HepG2 (cell line): ENCODE data around the gene HSP90AB1. TPM values are rescaled to one million over a fixed set of nuclear protein-coding genes. Genes with fewer than 3 reads are reported as not detected.

Source experiments
- EP300 ChIP-seq, 3 experiments: sonication (generic) in 1 of 3; formaldehyde crosslinking in 1 of 3; IDR thresholded peaks; 2 replicates each; pipeline versions ENCODE4 v1.5.1 to v1.6.1; 2011 to 2020; ENCODE audit warnings: low read depth in 2 of 3, low read length in 2 of 3, borderline replicate concordance in 1 of 3, improper control_type of control experiment in 1 of 3, mild to moderate bottlenecking in 1 of 3, missing genetic modification reagents in 1 of 3, moderate library complexity in 1 of 3
- GABPB1 ChIP-seq: IDR thresholded peaks from 2 replicates; pipeline ENCODE4 v1.6.1; 2016; ENCODE audit warnings: mild to moderate bottlenecking, missing genetic modification reagents, moderate library complexity, missing compliant biosample characterization
- HOXA3 ChIP-seq: sonication (generic); formaldehyde crosslinking; IDR thresholded peaks from 2 replicates; pipeline ENCODE4 v1.5.0; 2020; ENCODE audit warnings: missing genetic modification reagents
- JDP2 ChIP-seq: sonication (generic); formaldehyde crosslinking; IDR thresholded peaks from 2 replicates; pipeline ENCODE4 v1.8.1; 2022; ENCODE audit warnings: missing genetic modification reagents, borderline replicate concordance
- MEF2D ChIP-seq: sonication (generic); formaldehyde crosslinking; IDR thresholded peaks from 2 replicates; pipeline ENCODE4 v1.5.1; 2020; ENCODE audit warnings: mild to moderate bottlenecking, missing genetic modification reagents
- NFE2L1 ChIP-seq: sonication (generic); formaldehyde crosslinking; IDR thresholded peaks from 2 replicates; pipeline ENCODE4 v1.4.0; 2020; ENCODE audit warnings: missing genetic modification reagents, mild to moderate bottlenecking, borderline replicate concordance
- SAFB2 ChIP-seq: sonication (generic); formaldehyde crosslinking; IDR thresholded peaks from 2 replicates; pipeline ENCODE4 v1.5.1; 2020; ENCODE audit warnings: missing genetic modification reagents, low read depth, mild to moderate bottlenecking, borderline replicate concordance
- SKI ChIP-seq: fragments of 450-650 bp; IDR thresholded peaks from one replicate; pipeline ENCODE4 v1.6.1; 2018; ENCODE audit warnings: mild to moderate bottlenecking; ENCODE audit not compliant: partially characterized antibody
- SMAD9 ChIP-seq: sonication (generic); formaldehyde crosslinking; IDR thresholded peaks from 2 replicates; pipeline ENCODE4 v1.5.1; 2020; ENCODE audit warnings: mild to moderate bottlenecking, missing genetic modification reagents
- TBL1XR1 ChIP-seq: fragments of 150-350 bp; IDR thresholded peaks from 2 replicates; pipeline ENCODE4 v1.6.1; 2014; ENCODE audit warnings: borderline replicate concordance, low read length; ENCODE audit not compliant: partially characterized antibody
- ZNF441 ChIP-seq: sonication (generic); formaldehyde crosslinking; IDR thresholded peaks from 2 replicates; pipeline ENCODE4 v1.7.0; 2021; ENCODE audit warnings: missing genetic modification reagents, borderline replicate concordance
- ZNF607 ChIP-seq: sonication (generic); formaldehyde crosslinking; IDR thresholded peaks from 2 replicates; pipeline ENCODE4 v1.5.1; 2020; ENCODE audit warnings: missing genetic modification reagents, mild to moderate bottlenecking, borderline replicate concordance
- ZNF761 ChIP-seq: sonication (generic); formaldehyde crosslinking; conservative IDR thresholded peaks from 2 replicates; pipeline ENCODE4 v1.4.0; 2020; ENCODE audit warnings: mild to moderate bottlenecking, missing genetic modification reagents
- ZNF772 ChIP-seq: sonication (generic); formaldehyde crosslinking; IDR thresholded peaks from 2 replicates; pipeline ENCODE4 v1.5.0; 2020; ENCODE audit warnings: mild to moderate bottlenecking, missing genetic modification reagents
- polyA plus RNA-seq, 8 experiments: library from polyadenylated mRNA; depleted of rRNA in 3 of 8; stranded (reverse) in 7 of 8; unstranded in 1 of 8; fragments of >200 nt; fragmentation: Illumina TruSeq in 4 of 8; extraction: Trizol in 4 of 8; gene quantifications; 2 replicates each; pipeline versions ENCODE4 v1.2.1 to v1.2.3, GENCODE V29; 2011 to 2016; ENCODE audit warnings: low read depth in 4 of 8, missing spikeins in 1 of 8, mixed read lengths in 1 of 8; ENCODE audit not compliant: insufficient read depth in 1 of 8
- total RNA-seq, 5 experiments: library from RNA; depleted of rRNA; stranded (reverse); fragments of >200 nt; fragmentation: Illumina TruSeq; extraction: Trizol; gene quantifications; 2 replicates each; pipeline ENCODE4 v1.2.3, GENCODE V29; 2016; ENCODE audit warnings: low read depth in 1 of 5
- TF ChIP-seq, protein P1 (sequence below): sonication (generic); formaldehyde crosslinking; IDR thresholded peaks from 2 replicates; pipeline ENCODE4 v1.4.0; 2020; ENCODE audit warnings: mild to moderate bottlenecking, missing genetic modification reagents
- TF ChIP-seq, protein P2 (sequence below): sonication (generic); formaldehyde crosslinking; conservative IDR thresholded peaks from 2 replicates; pipeline ENCODE4 v1.8.1; 2023; ENCODE audit warnings: missing genetic modification reagents
- TF ChIP-seq, protein P3 (sequence below): sonication (generic); formaldehyde crosslinking; IDR thresholded peaks from 2 replicates; pipeline ENCODE4 v1.5.0; 2020; ENCODE audit warnings: missing genetic modification reagents
- TF ChIP-seq, protein P4 (sequence below): sonication (generic); formaldehyde crosslinking; conservative IDR thresholded peaks from 2 replicates; pipeline ENCODE4 v1.4.0; 2020; ENCODE audit warnings: missing genetic modification reagents
- TF ChIP-seq, protein P5 (sequence below): sonication (generic); formaldehyde crosslinking; IDR thresholded peaks from 2 replicates; pipeline ENCODE4 v1.4.0; 2020; ENCODE audit warnings: missing genetic modification reagents, borderline replicate concordance
- TF ChIP-seq, protein P6 (sequence below): sonication (generic); formaldehyde crosslinking; IDR thresholded peaks from 2 replicates; pipeline ENCODE4 v1.8.1; 2023; ENCODE audit warnings: mild to moderate bottlenecking, moderate library complexity, missing genetic modification reagents

HSP90AB1 gene
- total and polyA plus RNA-seq, 2 of the 13 experiments (the other 11 are each of a cell fraction or from before 2014, with no cell fraction given) = 1,325 to 1,472 TPM

DNA sequence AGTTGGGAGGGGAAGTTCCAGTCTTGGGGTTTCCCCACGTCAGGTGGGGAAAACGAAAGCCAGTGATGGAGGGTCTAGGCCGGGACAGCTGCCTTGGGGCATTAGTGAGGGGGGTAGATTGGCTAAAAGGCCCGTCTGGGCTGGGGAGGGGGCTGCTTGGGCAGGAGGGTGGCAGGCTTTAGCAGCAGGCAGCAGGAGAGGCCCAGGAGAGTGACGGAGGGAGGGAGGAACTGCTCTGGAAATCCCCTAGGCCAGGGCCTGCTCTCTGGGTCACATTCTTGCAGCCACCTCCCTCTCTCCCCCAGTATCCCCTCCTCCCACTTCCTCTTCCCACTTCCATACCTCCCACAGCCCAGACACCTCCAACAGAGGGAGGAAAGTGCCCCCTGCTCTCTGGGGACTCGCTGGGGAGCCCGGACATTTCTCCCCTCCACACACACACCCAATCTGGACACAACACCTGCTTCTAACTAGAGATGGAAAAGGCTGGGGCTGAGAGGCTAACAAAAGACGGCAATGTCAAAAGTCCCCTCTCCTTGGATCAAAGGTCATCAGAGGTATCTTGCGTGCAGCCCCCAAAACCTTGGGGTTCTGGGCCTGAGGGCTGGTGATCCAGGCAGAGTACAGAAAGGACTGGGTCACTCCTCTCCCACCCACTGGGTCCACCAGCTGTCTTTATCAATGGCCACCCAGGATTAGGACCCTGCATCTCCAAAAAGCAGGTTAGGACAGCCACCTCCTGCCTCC is 16.6 kb downstream of the HSP90AB1 start (continued):
- no peak for TF ChIP-seq MEF2D (CRISPR knock-in tag)
- no peak for TF ChIP-seq ZNF761 (CRISPR knock-in tag)
- no peak for TF ChIP-seq SKI
- TF ChIP-seq, protein P1, sequence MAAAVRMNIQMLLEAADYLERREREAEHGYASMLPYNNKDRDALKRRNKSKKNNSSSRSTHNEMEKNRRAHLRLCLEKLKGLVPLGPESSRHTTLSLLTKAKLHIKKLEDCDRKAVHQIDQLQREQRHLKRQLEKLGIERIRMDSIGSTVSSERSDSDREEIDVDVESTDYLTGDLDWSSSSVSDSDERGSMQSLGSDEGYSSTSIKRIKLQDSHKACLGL (CRISPR knock-in tag) = no peak
- no peak for TF ChIP-seq ZNF441
- TF ChIP-seq ZNF772 (CRISPR knock-in tag) = no peak
- peak; percentile 32; the same call in 1 of the 2 replicates for TF ChIP-seq HOXA3 (CRISPR knock-in tag)
- TF ChIP-seq, protein P2, sequence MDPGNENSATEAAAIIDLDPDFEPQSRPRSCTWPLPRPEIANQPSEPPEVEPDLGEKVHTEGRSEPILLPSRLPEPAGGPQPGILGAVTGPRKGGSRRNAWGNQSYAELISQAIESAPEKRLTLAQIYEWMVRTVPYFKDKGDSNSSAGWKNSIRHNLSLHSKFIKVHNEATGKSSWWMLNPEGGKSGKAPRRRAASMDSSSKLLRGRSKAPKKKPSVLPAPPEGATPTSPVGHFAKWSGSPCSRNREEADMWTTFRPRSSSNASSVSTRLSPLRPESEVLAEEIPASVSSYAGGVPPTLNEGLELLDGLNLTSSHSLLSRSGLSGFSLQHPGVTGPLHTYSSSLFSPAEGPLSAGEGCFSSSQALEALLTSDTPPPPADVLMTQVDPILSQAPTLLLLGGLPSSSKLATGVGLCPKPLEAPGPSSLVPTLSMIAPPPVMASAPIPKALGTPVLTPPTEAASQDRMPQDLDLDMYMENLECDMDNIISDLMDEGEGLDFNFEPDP (CRISPR knock-in tag) = no peak
- TF ChIP-seq SMAD9 = 0 out of 2 replicates have a peak, but pooled peaks have one; percentile 66
- TF ChIP-seq GABPB1 (CRISPR knock-in tag) = no peak
- TF ChIP-seq, protein P3, sequence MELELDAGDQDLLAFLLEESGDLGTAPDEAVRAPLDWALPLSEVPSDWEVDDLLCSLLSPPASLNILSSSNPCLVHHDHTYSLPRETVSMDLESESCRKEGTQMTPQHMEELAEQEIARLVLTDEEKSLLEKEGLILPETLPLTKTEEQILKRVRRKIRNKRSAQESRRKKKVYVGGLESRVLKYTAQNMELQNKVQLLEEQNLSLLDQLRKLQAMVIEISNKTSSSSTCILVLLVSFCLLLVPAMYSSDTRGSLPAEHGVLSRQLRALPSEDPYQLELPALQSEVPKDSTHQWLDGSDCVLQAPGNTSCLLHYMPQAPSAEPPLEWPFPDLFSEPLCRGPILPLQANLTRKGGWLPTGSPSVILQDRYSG = no peak
- TF ChIP-seq EP300 (IDR thresholded peaks at IDR 0.05; ENCODE audit: low read depth in 2 of 2, low read length in 2 of 2) = no peak
- TF ChIP-seq EP300 (CRISPR knock-in tag; IDR thresholded peaks at IDR 0.05; ENCODE audit: borderline replicate concordance) = 0 out of 2 replicates have a peak, but pooled peaks have one; percentile 29
- TF ChIP-seq TBL1XR1 = no peak
- TF ChIP-seq JDP2 = no peak
- TF ChIP-seq SAFB2 (CRISPR knock-in tag) = 0 out of 2 replicates have a peak, but pooled peaks have one; percentile 32
- no peak for TF ChIP-seq NFE2L1 (CRISPR knock-in tag)
- TF ChIP-seq, protein P4, sequence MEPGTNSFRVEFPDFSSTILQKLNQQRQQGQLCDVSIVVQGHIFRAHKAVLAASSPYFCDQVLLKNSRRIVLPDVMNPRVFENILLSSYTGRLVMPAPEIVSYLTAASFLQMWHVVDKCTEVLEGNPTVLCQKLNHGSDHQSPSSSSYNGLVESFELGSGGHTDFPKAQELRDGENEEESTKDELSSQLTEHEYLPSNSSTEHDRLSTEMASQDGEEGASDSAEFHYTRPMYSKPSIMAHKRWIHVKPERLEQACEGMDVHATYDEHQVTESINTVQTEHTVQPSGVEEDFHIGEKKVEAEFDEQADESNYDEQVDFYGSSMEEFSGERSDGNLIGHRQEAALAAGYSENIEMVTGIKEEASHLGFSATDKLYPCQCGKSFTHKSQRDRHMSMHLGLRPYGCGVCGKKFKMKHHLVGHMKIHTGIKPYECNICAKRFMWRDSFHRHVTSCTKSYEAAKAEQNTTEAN (CRISPR knock-in tag) = no peak
- TF ChIP-seq, protein P5, sequence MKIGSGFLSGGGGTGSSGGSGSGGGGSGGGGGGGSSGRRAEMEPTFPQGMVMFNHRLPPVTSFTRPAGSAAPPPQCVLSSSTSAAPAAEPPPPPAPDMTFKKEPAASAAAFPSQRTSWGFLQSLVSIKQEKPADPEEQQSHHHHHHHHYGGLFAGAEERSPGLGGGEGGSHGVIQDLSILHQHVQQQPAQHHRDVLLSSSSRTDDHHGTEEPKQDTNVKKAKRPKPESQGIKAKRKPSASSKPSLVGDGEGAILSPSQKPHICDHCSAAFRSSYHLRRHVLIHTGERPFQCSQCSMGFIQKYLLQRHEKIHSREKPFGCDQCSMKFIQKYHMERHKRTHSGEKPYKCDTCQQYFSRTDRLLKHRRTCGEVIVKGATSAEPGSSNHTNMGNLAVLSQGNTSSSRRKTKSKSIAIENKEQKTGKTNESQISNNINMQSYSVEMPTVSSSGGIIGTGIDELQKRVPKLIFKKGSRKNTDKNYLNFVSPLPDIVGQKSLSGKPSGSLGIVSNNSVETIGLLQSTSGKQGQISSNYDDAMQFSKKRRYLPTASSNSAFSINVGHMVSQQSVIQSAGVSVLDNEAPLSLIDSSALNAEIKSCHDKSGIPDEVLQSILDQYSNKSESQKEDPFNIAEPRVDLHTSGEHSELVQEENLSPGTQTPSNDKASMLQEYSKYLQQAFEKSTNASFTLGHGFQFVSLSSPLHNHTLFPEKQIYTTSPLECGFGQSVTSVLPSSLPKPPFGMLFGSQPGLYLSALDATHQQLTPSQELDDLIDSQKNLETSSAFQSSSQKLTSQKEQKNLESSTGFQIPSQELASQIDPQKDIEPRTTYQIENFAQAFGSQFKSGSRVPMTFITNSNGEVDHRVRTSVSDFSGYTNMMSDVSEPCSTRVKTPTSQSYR (CRISPR knock-in tag) = peak; percentile 64; the same call in 1 of the 2 replicates
- TF ChIP-seq, protein P6, sequence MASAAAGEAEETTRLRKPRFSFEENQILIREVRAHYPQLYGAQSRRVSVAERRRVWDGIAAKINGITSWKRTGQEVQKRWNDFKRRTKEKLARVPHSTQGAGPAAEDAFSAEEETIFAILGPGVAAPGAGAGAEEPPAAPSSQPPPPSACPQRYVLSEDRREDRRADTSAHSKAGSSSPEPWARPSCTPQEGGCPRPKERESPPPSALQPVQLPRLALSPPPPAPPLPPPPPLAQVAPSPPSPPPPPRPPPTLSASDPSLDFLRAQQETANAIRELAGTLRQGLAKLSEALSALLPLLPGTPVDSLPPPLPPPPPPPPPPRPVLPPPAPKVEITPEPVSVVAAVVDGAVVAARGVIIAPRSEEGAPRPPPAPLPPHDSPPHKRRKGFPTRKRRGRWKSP = no peak
- TF ChIP-seq ZNF607 (CRISPR knock-in tag) = no peak
